Lower leg skin (tissue), 3 donors: ENCODE measurements around the gene ARMC2.

Experiments used
- CTCF ChIP-seq, 3 donors: fragments of 450-650 bp; IDR thresholded peaks; one replicate each; pipeline ENCODE4 v1.5.1; 2016; ENCODE audit warnings: antibody characterized with exemption in 3 of 3, mild to moderate bottlenecking in 3 of 3, moderate library complexity in 2 of 3
- POLR2A ChIP-seq, 2 donors: fragments of 450-650 bp; IDR thresholded peaks; one replicate each; pipeline ENCODE4 v1.6.1; 2016 to 2017; ENCODE audit warnings: antibody characterized with exemption in 2 of 2, mild to moderate bottlenecking in 1 of 2, moderate library complexity in 1 of 2

GRCh38 chr6:108914235-108915022 lies 66.2 kb downstream of the ARMC2 start:
- TF ChIP-seq CTCF (IDR thresholded peaks at IDR 0.05) (no peak), POLR2A (IDR thresholded peaks at IDR 0.05) (no peak)
